Common myeloid progenitor, CD34-positive (primary cell): ENCODE results near the gene PALMD.

Experiments used
- CTCF ChIA-PET: fragments of 350-600 bp; sonication (Branson Sonifier 250); formaldehyde crosslinking; loops from one replicate; lab custom pipeline; 2021; ENCODE audit warnings: antibody characterized with exemption; lab: Charles Lee
- POLR2A ChIA-PET: fragments of 350-600 bp; sonication (Branson Sonifier 250); formaldehyde crosslinking; loops from one replicate; lab custom pipeline; 2021; ENCODE audit warnings: antibody characterized with exemption; lab: Charles Lee
- DNase-seq, 3 donors: peaks; one replicate each; pipeline versions ENCODE4 v3.0.0 to v3.0.0-alpha.2; 2013
- H3K27ac ChIP-seq, 2 experiments: 1 replicate in 1 of 2; 2 replicates in 1 of 2; pipeline ENCODE4 v1.7.0; 2013; ENCODE audit warnings: inconsistent platforms in 2 of 2, low read length in 2 of 2, mild to moderate bottlenecking in 2 of 2, low read depth in 1 of 2, moderate library complexity in 1 of 2; ENCODE audit not compliant: severe bottlenecking in 2 of 2, insufficient read depth in 1 of 2, poor library complexity in 1 of 2
- H3K27me3 ChIP-seq, 5 experiments: replicated peaks in 2 of 5; 1 replicate in 3 of 5; 2 replicates in 2 of 5; pipeline versions ENCODE4 v1.6.1 to v1.7.0; 2013; ENCODE audit warnings: low read length in 4 of 5, mild to moderate bottlenecking in 2 of 5, moderate library complexity in 2 of 5, inconsistent platforms in 1 of 5; ENCODE audit not compliant: insufficient read depth in 5 of 5, control insufficient read depth in 4 of 5
- H3K36me3 ChIP-seq, 4 experiments: 1 replicate in 2 of 4; 2 replicates in 2 of 4; pipeline versions ENCODE4 v1.6.1 to v1.7.0; 2013; ENCODE audit warnings: low read length in 3 of 4, control low read depth in 1 of 4, mild to moderate bottlenecking in 1 of 4; ENCODE audit not compliant: control insufficient read depth in 4 of 4, insufficient read depth in 4 of 4
- H3K4me1 ChIP-seq, 4 experiments: 1 replicate in 3 of 4; 2 replicates in 1 of 4; pipeline versions ENCODE4 v1.6.1 to v1.7.1; 2013; ENCODE audit warnings: low read length in 3 of 4, mild to moderate bottlenecking in 3 of 4, control low read depth in 1 of 4, inconsistent platforms in 1 of 4, moderate library complexity in 1 of 4; ENCODE audit not compliant: control insufficient read depth in 4 of 4, insufficient read depth in 4 of 4; ENCODE audit errors: control extremely low read depth in 1 of 4
- H3K4me3 ChIP-seq, 7 experiments: 1 replicate in 4 of 7; 2 replicates in 3 of 7; pipeline versions ENCODE4 v1.5.1 to v1.7.0; 2013; ENCODE audit warnings: mild to moderate bottlenecking in 7 of 7, low read length in 6 of 7, moderate library complexity in 6 of 7, inconsistent platforms in 2 of 7, low read depth in 2 of 7, control low read depth in 1 of 7; ENCODE audit not compliant: insufficient read depth in 4 of 7, control insufficient read depth in 1 of 7; ENCODE audit errors: extremely low read depth in 1 of 7
- H3K9me3 ChIP-seq, 5 experiments: 1 replicate in 4 of 5; 2 replicates in 1 of 5; pipeline versions ENCODE4 v1.6.1 to v1.7.1; 2013; ENCODE audit warnings: low read length in 4 of 5, mild to moderate bottlenecking in 2 of 5, inconsistent platforms in 1 of 5, low read depth in 1 of 5, moderate library complexity in 1 of 5; ENCODE audit not compliant: control insufficient read depth in 4 of 5, insufficient read depth in 2 of 5; ENCODE audit errors: control extremely low read depth in 1 of 5
- WGBS: methylation state at CpG from one replicate; pipeline ENCODE4 v1.1.5; 2013; ENCODE audit not compliant: insufficient coverage; 5-methylcytosine and 5-hydroxymethylcytosine counted together

Gene PALMD

DNA sequence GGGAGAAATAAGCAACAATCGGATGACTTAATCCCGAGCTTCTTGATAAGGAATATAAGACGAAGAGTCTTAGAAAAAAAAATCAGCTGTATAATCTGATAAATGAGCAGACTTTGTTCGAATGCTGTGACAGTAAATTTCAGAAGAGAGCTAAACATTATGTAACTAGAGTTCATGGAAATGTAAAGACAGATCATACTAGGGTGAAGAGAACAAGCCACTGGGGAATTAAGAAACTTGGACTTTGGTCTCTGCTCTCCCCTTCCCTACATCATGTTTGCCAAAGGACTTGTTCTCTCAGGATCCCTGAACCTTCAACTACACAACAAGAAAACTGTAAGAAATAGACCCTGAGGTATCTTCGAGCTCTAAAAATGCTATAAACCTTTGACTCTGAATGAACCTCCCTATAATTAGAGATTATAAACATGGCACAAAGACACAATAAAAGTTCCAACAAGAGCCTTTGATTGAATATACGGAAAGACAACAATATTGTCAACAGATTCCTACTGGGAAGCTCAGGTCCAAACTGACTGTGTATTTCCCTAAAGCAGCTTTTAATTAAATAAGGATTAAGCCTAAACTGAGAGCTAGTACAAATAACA lies 93.0 kb downstream of the PALMD start:
- no peak for DNase-seq
- WGBS = 90% methylated on average over 5 of the region's 6 CpGs
- no peak overlapping the region for H3K27ac ChIP-seq
- no peak overlapping the region for H3K4me3 ChIP-seq
- no peaks in the 10 kb centered on the region for H3K4me1 ChIP-seq
- H3K9me3 ChIP-seq = no peaks in the 10 kb centered on the region
- POLR2A ChIA-PET = no interaction called here
- peaks cover 0 to 14% (median 6%) of the 10 kb centered on the region in 4 experiments for H3K36me3 ChIP-seq
- CTCF ChIA-PET = no interaction called here
- no peaks in the 10 kb centered on the region for H3K27me3 ChIP-seq

- POLR2A ChIA-PET = no interaction called here
- peaks cover 0 to 16% (median 5%) of the 10 kb centered on the region in 4 experiments for H3K36me3 ChIP-seq
- H3K4me3 ChIP-seq = no peak overlapping the region
- CTCF ChIA-PET = interaction anchor here (1.7 kb wide), 1 partner anchor 11 kb away, joined by 6 read pairs; no protein-coding TSS in a partner anchor
- no peak for DNase-seq
- WGBS = 100% methylated on average over 1 of the region's 1 CpG
- no peaks in the 10 kb centered on the region for H3K27me3 ChIP-seq
- no peak overlapping the region for H3K27ac ChIP-seq
- no peaks in the 10 kb centered on the region for H3K4me1 ChIP-seq
- no peaks in the 10 kb centered on the region for H3K9me3 ChIP-seq
These were observed 94.2 kb downstream of the PALMD start for GRCh38 chr1:99740141-99740540.
